COLO668 (cell line): ENCODE results near the gene ZBTB43.

Source experiments
- DNase-seq: peaks from one replicate; lab custom pipeline; 2025; ENCODE audit not compliant: unreplicated experiment; lab: John Stamatoyannopoulos, UW

The ZBTB43 gene

GRCh38 chr9:126885131-126885641, 80.3 kb downstream of the ZBTB43 start:
- no peak for DNase-seq

DNA sequence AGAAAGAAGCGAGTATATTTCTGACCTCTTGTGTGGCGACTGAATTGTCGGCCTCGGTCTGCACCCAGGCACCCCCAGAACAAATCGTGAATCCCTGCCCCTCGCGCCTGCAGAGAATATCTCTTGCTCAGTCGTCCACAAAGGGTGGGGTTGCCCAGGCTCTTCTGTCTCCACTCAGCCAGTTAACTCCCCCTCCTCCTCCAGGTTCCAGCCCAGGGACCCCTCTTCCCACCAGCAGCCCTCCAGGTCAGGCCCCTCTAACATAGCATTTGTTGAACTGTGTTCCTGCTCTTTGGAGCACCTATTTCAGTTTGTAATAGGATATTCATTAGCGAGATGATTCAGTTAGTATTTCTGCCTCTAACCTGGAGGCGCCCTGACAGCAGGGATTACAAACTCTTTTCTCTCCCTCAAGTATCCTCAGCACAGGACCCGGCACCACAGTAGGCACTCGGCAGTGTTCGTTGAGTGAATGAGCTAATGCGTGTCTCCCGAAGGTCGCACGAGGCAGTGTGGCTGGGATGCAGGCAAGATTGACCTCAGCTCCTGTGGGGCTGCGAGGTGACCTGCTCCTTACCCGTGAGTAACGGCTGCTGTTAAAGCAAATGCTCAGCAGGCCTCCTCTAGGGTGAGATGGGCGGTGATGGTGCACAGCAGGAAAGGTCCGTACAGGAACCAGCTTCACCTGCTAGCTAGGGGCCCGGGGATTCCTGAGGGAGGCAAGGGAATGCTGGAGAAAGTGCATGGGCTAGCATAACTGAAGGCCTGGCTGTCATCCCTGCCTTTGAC, 81.4 kb downstream of the ZBTB43 start:
- DNase-seq = no peak

GRCh38 chr9:126886897-126887296, 82.1 kb downstream of the ZBTB43 start:
- no peak for DNase-seq
